NCI-H2107 treated with DMSO at 0.1 percent for 48 hours (cell line): Measurements from ENCODE around the gene OR2C1.
A peak's percentile ranks its signal among the peaks of the same experiment; 100 is the strongest.

Experiments
- DNase-seq: peaks from one replicate; lab custom pipeline; 2025; ENCODE audit not compliant: unreplicated experiment; lab: John Stamatoyannopoulos, UW

The OR2C1 gene

DNA sequence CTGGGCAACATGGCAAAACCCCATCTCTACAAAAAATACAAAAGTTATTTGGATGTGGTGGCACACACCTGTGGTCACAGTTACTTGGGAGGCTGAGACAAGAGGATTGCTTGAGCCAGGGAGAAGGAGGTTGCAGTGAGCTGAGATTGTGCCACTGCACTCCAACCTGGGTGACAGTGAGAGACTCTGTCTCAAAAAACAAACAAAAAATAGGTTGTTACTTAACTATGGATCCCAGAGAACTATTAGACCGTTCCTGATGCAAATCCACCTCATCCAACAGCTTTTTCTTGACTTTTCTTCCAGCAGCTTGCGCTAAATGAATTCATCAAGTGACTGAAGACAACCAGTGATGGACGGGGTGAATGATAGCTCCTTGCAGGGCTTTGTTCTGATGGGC lies at the start of gene OR2C1:
Gene OR2C1 (plus strand): TSS at position 301 of the 400 bp plus-strand sequence. CDS start 52 bp downstream, at position 353.
- DNase-seq, result no peak

DNA sequence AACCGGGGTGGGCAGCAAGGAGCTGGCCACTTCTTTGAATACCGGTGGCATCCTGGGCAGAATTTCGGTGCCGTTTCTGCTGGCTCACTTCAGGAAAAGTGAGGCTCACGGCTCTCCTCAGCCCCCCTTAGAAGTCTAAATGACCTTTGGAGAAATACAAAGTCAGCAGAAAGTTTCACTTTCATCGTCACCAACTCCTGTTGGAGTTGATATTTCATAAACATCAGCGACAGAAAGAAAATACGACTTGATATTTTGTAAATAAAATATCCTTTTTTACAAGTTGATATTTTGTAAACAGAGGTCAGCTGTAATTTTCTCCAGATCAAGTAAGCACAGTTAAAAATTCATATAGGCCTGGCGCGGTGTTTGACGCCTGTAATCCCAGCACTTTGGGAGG lies 49.6 kb upstream of the OR2C1 start:
- no peak for DNase-seq

DNA sequence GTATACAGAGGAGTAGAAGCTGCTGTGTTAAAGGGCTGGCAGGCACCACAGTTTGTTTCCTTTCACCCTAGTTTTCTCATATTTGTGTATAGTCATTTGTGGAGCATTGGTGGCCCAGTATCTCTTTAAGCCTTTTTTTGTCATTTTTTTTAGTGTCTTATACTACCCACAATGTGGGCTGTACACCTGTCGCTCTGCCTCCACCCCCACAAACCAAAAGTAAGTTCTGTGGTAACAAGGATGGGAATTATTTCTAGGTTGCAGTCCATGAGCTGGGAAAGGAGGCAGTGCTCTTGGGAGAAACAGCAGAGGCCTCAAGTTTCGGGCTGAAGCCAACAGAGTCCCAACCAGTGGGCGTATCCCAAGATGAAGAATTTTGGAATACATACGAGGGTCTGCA lies 44.2 kb upstream of the OR2C1 start:
- DNase-seq, result no peak

DNA sequence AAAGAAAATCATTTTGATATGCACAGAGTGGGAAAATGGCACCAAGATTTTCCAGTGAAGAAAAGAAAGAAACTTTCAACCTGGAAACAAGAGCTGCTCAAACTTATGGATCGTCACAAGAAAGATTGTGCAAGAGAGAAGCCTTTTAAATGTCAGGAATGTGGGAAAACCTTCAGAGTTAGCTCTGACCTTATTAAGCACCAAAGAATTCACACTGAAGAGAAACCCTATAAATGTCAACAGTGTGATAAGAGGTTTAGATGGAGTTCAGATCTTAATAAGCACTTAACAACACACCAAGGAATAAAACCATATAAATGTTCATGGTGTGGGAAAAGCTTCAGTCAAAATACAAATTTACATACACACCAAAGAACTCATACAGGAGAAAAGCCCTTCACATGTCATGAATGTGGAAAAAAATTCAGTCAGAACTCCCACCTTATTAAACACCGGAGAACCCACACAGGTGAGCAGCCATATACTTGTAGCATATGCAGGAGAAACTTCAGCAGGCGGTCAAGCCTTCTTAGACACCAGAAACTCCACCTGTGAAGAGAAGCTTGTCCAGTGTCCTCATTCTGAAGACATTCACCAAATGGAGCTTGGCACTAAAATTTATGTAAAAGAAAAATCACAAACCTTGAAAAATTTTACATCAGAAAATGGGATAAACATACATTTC lies 38.2 kb upstream of the OR2C1 start:
- no peak for DNase-seq

DNA sequence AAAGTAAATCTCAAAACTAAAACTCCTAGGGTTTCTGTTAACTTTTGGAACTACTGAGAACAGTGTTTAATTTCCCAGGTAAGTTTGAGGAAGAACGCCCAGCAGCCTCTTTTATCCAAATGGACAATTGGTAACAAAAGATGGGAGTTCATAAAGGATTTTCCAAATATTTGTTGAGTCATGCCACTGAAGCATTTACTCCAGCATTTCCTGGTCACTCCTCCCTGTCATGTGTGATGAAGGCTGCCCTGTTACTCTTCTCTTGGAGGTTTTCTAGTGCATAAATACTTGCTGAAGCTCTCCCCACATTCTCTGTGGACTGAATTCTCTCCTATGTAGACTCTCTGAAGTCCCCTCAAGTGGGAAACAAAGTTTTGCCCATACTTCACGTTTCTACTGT lies 33.9 kb upstream of the OR2C1 start:
- no peak for DNase-seq

DNA sequence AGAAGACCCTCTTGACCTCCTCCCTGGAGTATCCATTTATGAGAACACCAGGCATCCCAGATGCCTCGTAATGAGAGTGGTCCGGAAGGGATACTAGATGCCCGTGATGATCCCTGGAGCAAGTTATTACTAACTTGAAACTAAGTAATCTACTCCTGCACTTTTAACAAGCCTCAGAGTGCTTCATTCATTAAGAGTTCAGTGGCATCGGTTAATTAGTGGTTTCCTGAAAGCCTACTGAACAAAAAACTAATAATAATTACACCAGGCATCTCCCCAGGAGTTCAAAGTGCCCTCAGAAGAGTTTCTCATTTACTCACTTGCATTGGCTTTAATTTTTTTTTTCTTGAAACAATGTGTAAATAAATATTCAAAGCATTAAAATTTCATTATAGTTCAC lies 28.2 kb upstream of the OR2C1 start:
- no peak for DNase-seq

DNA sequence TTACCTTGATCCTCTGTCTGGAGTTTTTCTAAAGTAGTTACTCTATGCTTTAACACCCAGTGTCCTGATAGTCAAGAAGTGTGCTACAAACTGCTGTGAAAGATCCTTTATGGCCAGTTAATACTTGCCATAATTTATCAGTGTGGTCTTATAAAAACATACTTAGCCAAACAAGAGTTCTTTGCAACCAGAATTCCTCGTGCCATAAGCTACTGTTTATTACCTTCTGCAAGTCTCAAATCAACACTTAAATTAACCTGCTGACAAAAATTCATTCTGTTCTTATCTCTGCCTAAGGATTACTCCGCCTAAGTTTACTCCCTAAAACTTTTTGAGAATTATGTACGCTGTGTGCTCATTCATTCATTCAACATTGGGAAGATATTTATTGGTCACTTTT lies 27.6 kb upstream of the OR2C1 start:
- DNase-seq, result no peak

DNA sequence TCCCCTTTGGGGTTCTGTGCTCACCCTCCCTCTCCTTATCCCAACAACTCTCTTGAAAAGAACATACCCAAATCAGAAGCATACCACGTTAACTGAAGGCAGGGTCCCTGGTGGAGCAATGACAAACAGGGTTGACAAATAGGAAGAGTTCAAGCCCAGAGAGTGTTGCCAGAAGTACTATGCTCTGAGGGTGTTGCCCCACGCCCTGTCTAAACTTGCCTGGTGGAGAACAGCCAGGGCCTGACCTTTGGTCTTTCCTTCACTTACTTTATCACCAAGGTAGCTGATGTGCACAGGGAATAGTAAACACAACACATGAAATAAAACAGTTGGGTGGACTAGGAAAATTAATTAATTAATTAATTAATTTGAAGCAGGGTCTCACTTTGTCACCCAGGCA lies 27.0 kb upstream of the OR2C1 start:
- no peak for DNase-seq

DNA sequence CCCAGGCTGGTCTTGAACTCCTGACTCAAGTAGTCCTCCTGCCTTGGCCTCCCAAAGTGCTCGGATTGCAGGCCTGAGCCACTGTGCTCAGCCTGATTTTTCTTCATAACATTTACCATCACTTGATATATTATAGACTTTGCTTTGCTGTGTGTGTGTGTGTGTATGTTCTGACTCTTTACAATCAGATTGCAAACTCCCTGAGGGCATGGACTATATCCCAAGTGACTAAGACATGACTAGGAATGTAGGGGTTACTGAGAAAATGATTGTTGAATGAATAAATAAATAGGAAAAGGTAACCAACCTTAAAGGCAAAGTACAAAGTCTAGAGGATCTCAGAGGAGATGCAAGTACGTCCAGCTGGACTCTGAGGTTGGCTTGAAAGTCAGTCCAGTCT lies 9.6 kb upstream of the OR2C1 start:
- no peak for DNase-seq

DNA sequence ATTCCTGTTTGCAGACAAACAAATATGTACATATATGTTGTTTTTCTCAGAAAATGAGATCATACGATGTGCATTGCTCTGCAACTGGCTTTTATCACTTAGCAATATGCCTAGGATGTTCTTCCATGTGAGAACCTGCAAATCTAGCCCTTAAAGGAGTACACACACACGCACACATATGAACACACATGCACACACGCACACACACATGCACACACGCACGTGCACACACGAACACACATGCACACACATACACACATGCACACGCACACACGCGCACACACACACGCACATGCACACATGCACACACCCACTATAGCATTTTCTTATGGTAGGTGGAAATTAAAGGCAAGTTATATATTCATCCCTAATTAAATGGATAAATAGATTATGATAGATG lies 8.1 kb upstream of the OR2C1 start:
- no peak for DNase-seq

DNA sequence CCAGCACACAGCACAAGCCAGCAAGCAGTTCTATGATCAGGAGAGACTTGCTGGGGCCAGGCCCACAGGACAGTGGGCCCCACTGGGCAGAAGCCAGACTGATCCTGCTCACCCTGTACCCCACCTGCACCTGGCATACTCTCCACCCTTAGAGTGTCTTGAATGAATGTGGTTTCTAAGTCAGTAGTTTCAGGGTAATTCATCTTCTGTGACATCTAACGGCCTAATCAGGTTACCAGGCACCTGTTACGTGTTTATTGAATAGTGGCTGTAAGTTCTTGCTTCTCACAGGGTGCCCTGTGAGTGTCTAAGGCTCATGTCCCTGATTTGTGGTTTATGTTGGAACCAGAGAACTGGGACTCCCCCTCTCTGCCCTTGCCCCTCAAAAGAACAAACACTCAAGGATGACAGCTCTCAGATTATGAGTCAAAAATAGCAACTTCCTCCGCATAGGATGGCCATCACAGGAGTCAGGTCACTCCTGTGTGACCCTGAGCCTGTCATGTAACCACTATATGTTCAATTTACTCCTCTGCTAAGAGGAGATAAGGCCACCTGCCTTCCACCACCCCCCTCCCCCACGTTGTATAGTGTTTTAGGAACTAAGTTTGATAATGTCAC lies 7.0 kb upstream of the OR2C1 start:
- peak; percentile 92 for DNase-seq

DNA sequence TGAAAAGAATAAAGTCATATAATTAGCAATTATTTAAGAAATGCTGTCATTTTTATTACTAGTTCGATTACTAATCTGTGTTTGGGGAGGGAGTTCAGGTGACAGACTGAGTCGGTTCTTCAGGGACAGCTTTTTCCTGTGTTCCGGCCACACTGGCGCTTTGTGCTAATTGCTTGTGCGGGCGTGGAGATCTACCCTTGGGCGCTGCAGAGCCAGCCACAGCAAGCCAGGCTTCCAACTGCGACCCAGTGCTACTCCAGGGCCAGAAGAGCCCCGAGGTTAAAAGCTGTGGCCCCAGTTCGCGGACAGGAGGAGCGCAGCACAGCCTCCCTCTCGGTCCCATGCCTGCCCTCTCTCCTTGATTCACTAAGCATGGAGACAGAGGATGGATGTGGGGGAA lies 6.5 kb upstream of the OR2C1 start:
- DNase-seq, result peak; percentile 68

DNA sequence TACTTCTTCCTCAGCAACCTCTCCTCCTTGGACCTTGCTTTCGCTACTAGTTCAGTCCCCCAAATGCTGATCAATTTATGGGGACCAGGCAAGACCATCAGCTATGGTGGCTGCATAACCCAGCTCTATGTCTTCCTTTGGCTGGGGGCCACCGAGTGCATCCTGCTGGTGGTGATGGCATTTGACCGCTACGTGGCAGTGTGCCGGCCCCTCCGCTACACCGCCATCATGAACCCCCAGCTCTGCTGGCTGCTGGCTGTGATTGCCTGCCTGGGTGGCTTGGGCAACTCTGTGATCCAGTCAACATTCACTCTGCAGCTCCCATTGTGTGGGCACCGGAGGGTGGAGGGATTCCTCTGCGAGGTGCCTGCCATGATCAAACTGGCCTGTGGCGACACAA lies 429 bp downstream of the OR2C1 start:
- DNase-seq, result no peak

DNA sequence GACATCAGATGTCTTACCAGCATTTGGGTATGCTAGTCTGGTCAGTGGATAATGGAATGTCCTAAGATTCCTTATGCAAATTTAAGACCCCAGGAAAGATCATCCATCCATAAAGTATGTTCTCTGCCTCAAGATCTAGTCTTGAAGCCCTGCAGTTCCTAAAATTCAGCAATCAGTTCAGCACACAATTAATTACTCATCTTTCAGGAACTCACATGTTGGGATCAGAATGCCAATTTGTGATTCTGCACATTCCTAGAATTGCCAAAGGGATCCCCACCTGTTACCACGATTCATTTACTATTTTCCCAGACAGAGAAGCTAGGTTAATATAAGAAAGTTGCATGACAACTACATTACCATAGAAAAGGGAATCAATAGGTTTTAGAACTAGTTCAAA lies 3.2 kb downstream of the OR2C1 start:
- DNase-seq, result no peak

DNA sequence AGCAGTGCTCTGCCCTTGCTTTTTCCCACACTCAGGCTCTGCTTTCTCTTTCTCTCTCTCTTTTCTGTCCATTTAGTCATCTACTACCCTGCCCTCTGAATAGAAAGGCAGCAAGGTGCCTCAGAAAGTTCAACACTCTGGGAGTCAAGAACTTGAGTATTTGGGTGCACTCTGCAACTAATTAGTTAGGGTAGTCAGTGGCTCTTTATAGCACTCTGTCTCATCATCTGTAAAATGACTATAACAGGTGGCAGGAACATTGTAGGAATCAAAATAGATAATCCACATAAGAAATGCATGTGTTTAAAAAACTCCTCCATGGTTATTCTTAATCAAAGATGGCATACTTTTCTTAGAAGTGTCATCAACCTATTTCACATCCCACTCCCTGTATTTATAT lies 7.2 kb downstream of the OR2C1 start:
- DNase-seq, result no peak

DNA sequence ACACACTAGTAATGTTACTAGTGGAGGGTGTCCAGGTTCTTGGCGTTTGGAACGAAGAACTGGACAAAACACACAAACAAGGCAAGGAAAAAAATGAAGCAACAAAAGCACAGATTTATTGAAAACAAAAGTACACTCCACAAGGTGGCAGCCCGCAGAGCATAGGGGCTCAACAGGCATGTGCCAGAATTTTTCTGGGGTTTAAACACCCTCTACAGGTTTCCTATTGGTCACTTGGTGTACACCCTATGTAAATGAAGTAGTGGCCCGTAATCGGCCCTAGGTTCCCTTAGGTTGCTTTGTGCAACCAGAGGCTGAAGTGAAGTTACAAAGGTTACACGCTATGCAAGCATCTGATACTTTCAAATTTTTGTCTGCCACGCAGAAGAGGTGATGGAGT lies 8.1 kb downstream of the OR2C1 start:
- no peak for DNase-seq

DNA sequence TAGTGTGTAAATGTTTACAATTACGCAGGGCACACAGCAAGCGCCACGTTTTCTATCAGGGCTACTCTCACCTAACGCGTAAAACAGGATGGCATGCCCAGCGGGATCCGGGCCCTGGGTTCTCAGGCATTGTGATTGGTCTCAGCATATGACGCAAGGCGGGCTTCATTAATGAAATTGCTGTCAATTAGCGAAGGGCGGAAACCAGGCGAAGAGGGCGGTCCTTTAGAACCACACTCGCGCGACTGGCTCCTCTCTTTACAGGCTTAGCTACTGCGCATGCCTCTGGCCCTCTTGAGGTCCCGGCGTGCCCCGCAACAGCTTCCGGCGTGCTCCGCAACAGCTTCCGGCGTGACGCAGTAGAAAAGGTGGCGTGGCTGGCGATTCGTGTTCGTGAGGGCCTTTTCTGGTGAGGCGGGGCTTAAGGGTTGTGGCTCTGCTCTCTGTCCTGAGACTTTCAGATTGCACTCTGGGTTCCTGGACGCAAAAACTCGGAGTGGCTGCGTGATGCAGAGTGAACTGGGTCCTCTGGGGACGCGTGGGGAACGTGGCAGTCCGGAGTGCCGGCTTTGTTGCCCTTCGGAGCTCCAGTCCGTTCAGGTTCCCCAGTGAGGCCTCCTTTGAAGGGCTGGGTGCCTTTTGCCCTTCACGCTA lies 9.2 kb downstream of the OR2C1 start:
- peak; percentile 90 for DNase-seq

DNA sequence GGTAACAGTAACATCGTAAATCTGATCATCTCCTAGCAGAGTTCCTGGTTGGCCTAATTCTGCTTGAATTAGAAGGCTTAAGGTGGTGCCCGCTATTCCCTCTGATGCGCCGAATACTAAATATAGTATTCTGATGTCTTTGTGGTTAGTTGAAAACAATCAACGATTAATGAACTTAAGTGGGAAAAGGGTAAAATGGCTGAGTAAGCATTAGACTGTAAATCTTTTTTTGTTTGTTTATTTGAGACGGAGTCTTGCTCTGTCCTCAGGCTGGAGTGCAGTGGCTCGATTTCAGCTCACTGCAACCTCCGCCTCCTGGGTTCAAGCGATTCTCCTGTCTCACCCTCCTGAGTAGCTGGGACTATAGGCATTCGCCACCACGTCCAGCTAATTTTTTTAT lies 13.4 kb downstream of the OR2C1 start:
- DNase-seq, result no peak

DNA sequence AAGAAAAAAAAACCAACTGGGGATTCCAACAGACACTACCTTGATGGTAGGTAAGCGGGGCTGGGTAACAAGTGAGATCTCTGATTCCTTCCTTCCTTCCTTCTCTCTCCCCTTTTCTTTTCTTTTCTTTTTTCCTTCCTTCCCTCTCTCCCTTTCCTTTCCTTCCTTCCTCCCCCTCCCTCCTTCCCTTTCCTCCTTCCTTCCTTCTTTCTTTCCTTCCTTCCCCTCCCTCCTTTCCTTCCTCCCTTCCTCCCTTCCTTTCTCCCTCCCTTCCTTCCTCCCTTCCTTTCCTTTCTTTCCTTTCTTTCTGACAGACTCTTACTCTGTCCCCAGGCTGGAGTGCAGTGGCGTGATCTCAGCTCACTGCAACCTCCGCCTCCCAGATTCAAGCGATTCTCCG lies 20.0 kb downstream of the OR2C1 start:
- DNase-seq, result no peak

DNA sequence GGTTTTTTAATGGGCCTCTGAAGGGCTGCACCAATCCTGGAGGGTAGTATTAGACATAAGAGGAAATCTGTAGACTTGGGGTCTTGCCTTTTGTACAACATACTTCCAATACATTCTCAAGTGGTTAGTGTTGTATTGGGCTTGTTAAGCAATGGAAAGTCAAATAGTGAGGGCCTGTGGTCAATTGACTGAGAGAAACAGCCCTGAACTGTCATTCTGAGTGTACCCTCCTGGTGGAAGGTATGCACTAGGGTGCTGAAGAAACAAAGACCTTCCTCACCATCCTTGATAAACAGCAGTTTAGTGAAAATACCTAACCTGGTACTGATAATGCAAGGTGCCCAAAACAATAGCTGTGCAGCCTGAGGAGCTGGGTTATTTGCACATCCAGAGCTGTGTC lies 22.2 kb downstream of the OR2C1 start:
- no peak for DNase-seq

DNA sequence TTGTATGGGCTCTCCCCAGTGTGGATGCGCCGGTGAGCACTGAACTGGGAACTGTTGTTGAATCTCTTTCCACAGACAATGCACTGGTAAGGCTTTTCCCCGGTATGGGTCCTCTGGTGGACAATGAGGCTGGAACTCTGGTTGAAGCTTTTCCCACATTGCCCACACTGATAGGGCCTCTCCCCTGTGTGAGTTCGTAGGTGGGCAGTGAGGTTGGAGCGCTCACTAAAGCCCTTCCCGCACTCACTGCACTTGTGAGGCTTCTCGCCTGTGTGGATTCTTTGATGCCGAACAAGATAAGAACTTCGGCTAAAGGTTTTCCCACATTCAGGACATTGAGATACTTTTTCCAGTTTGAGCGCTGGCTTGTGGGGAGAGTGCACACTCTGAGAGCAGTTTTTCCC lies 27.4 kb downstream of the OR2C1 start:
- DNase-seq, result no peak

DNA sequence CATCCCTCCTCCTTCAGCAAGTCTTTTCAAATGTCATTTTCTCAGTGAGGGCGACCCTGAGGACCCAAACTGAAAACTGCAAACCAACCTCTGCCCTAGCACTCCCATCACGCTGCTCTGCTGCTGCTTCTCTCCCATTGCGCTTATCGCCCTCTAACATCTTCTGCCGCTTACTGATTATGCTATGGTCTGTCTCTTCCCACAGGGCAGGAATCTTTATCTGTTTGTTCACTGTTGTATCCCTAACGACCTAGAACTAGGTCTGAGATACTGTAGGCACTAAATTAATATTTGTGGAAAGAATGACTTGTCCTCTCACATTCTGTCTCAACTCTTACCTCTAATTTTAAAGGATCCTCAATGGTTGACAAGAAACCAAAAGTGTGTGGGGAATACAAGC lies 32.6 kb downstream of the OR2C1 start:
- no peak for DNase-seq
